ENCODE results near the gene LIX1L.

The LIX1L gene

GRCh38 chr1:145951526-145951925 lies 6.3 kb downstream of the LIX1L start:
- Histone ChIP-seq H4K20me1 (ENCODE audit: insufficient read depth) (no peaks in the 10 kb centered on the region), H3K9ac (no peak overlapping the region), H2AFZ (ENCODE audit: low read depth) (no peak overlapping the region), H3K4me3 (IDR thresholded peaks at IDR 0.05; ENCODE audit: insufficient read depth, low read depth, low read length) (no peak overlapping the region), H3K27me3 (ENCODE audit: insufficient read depth, low read depth) (no peaks in the 10 kb centered on the region), H3K36me3 (ENCODE audit: insufficient read depth) (no peaks in the 10 kb centered on the region), H3K4me2 (no peak overlapping the region), H3K4me1 (ENCODE audit: low read depth, poor library complexity, severe bottlenecking) (peaks cover 9% of the 10 kb centered on the region), H3K79me2 (ENCODE audit: insufficient read depth, low read depth) (no peaks in the 10 kb centered on the region; the same call in 1 of the 2 replicates), H3K27ac (no peak overlapping the region)
- no peak for TF ChIP-seq CTCF (conservative IDR thresholded peaks at IDR 0.05; ENCODE audit: low read depth, low read length)

DNA sequence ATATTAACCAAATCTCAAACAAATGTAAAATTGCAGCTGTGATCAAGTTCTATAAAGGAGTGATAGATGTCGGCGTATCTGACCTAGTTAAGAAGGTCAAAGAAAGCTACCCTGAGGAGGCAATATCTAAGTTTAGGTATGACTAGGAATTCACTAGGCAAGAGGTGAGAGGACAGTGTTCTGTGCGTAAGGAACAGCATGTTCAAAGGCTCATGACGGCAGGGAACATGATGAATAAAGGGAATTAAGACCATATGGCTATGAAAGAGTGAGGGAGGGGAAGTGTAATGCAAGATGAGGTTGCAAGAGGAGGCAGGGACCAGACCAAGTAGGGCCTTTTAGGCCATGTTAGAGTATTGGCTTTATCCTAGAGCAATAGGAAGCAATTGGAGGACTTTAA lies 8.6 kb downstream of the LIX1L start:
- no peak for TF ChIP-seq CTCF (conservative IDR thresholded peaks at IDR 0.05; ENCODE audit: low read depth, low read length)
- Histone ChIP-seq H3K36me3 (ENCODE audit: insufficient read depth) (no peaks in the 10 kb centered on the region), H3K9ac (no peak overlapping the region), H3K4me3 (IDR thresholded peaks at IDR 0.05; ENCODE audit: insufficient read depth, low read depth, low read length) (no peak overlapping the region), H3K79me2 (ENCODE audit: insufficient read depth, low read depth) (no peaks in the 10 kb centered on the region; the same call in 1 of the 2 replicates), H2AFZ (ENCODE audit: low read depth) (no peak overlapping the region), H4K20me1 (ENCODE audit: insufficient read depth) (no peaks in the 10 kb centered on the region), H3K27ac (no peak overlapping the region), H3K27me3 (ENCODE audit: insufficient read depth, low read depth) (no peaks in the 10 kb centered on the region), H3K4me1 (ENCODE audit: low read depth, poor library complexity, severe bottlenecking) (no peaks in the 10 kb centered on the region), H3K4me2 (no peak overlapping the region)

DNA sequence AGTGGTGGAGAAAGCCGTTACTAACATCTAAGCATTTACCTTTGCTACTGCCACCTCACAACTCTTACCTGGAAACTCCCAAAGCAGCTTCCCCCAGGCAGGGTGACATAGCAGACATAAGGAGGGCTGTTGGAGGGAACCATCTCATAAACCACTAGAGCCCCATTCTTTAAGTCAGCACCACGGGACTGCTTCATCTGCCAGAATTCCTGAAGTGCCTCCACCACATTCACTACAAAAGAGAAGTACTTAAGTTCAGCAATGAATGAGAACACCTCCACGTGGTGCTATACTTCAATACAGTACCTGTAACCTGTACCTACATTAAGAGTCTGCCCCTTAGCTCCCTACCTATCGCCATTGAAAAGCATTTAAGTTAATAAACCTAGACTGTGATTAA lies 10.3 kb downstream of the LIX1L start:
- Histone ChIP-seq H2AFZ (ENCODE audit: low read depth) (no peak overlapping the region), H3K4me3 (IDR thresholded peaks at IDR 0.05; ENCODE audit: insufficient read depth, low read depth, low read length) (no peak overlapping the region), H3K79me2 (ENCODE audit: insufficient read depth, low read depth) (no peaks in the 10 kb centered on the region), H3K9ac (no peak overlapping the region), H3K4me1 (ENCODE audit: low read depth, poor library complexity, severe bottlenecking) (no peaks in the 10 kb centered on the region), H3K4me2 (no peak overlapping the region), H3K36me3 (ENCODE audit: insufficient read depth) (no peaks in the 10 kb centered on the region), H3K27ac (no peak overlapping the region), H4K20me1 (ENCODE audit: insufficient read depth) (no peaks in the 10 kb centered on the region), H3K27me3 (ENCODE audit: insufficient read depth, low read depth) (no peaks in the 10 kb centered on the region)
- TF ChIP-seq CTCF (conservative IDR thresholded peaks at IDR 0.05; ENCODE audit: low read depth, low read length), result no peak

DNA sequence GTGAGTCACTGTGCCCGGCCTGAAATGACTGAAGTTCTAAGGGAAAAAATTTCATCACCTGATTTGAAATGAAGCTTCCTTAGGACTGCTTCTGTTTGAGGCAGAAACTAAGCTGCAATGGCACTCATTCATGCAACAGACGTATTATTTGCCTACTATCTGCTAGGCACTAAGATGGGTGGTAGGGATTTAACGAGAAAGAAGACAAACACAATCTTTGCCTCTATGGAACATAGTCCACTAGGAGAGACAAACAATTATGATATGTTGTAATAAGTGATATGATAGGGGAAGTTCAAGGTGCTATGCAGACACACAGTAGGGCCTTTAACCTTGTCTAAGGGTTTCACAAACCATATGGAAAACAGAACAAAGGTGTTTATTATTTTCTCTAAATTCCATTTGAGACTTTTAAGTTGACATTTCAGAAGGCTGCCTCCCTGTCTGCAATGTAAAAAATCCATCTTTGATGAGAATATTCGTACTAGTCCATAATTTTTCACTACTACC lies 11.3 kb downstream of the LIX1L start:
- H4K20me1 ChIP-seq (ENCODE audit: insufficient read depth), result no peaks in the 10 kb centered on the region
- no peak for TF ChIP-seq CTCF (conservative IDR thresholded peaks at IDR 0.05; ENCODE audit: low read depth, low read length)
- H3K4me3 ChIP-seq (IDR thresholded peaks at IDR 0.05; ENCODE audit: insufficient read depth, low read depth, low read length), result no peak overlapping the region
- no peaks in the 10 kb centered on the region for H3K79me2 ChIP-seq (ENCODE audit: insufficient read depth, low read depth)
- H3K27ac ChIP-seq, result no peak overlapping the region
- no peaks in the 10 kb centered on the region for H3K36me3 ChIP-seq (ENCODE audit: insufficient read depth)
- H3K4me1 ChIP-seq (ENCODE audit: low read depth, poor library complexity, severe bottlenecking), result no peaks in the 10 kb centered on the region
- H3K27me3 ChIP-seq (ENCODE audit: insufficient read depth, low read depth), result no peaks in the 10 kb centered on the region
- H3K9ac ChIP-seq, result no peak overlapping the region
- H3K4me2 ChIP-seq, result no peak overlapping the region
- no peak overlapping the region for H2AFZ ChIP-seq (ENCODE audit: low read depth)

All from KMS-11 (cell line).